ENCODE results near the gene PAN2. TPM values are rescaled to one million over a fixed set of nuclear protein-coding genes. Genes with fewer than 3 reads are reported as not detected.

Gene PAN2
- total RNA-seq, 1 experiment from 2014 or later, result 53.5 TPM

- intact Hi-C loops (cut with micrococcal nuclease; ENCODE audit: unreplicated experiment), result no loop called here
- no peak overlapping the region for H3K27ac Mint-ChIP-seq (ENCODE audit: unreplicated experiment)
- no peak overlapping the region for H3K4me3 Mint-ChIP-seq (ENCODE audit: low read depth, unreplicated experiment)
- H3K36me3 Mint-ChIP-seq (ENCODE audit: insufficient read depth, unreplicated experiment), result peaks cover 79% of the 10 kb centered on the region
- H3K4me1 Mint-ChIP-seq (ENCODE audit: low read depth, unreplicated experiment), result no peaks in the 10 kb centered on the region
- CTCF ChIA-PET, result interaction anchor here (0.6 kb wide), 1 partner anchor 13 kb away, joined by 4 read pairs; no protein-coding TSS in a partner anchor
- no peak for TF ChIP-seq CTCF (IDR thresholded peaks at IDR 0.05; ENCODE audit: unreplicated experiment)
- no peak for DNase-seq
- H3K9me3 Mint-ChIP-seq (ENCODE audit: low read depth, unreplicated experiment), result no peaks in the 10 kb centered on the region
- H3K27me3 Mint-ChIP-seq (ENCODE audit: unreplicated experiment), result no peaks in the 10 kb centered on the region
- BruUV-seq (replicated peaks), result no TSS peak
These were observed 25.1 kb downstream of the PAN2 start for GRCh38 chr12:56308714-56309113.

- H3K4me1 Mint-ChIP-seq (ENCODE audit: low read depth, unreplicated experiment), result peaks cover 1% of the 10 kb centered on the region
- intact Hi-C loops (cut with micrococcal nuclease; ENCODE audit: unreplicated experiment), result no loop called here
- no peak for TF ChIP-seq CTCF (IDR thresholded peaks at IDR 0.05; ENCODE audit: unreplicated experiment)
- no peak overlapping the region for H3K4me3 Mint-ChIP-seq (ENCODE audit: low read depth, unreplicated experiment)
- H3K36me3 Mint-ChIP-seq (ENCODE audit: insufficient read depth, unreplicated experiment), result peaks cover 71% of the 10 kb centered on the region
- no peaks in the 10 kb centered on the region for H3K9me3 Mint-ChIP-seq (ENCODE audit: low read depth, unreplicated experiment)
- CTCF ChIA-PET, result no interaction called here
- DNase-seq, result no peak
- H3K27me3 Mint-ChIP-seq (ENCODE audit: unreplicated experiment), result no peaks in the 10 kb centered on the region
- no TSS peak for BruUV-seq (replicated peaks)
- H3K27ac Mint-ChIP-seq (ENCODE audit: unreplicated experiment), result no peak overlapping the region
These were observed 26.4 kb downstream of the PAN2 start for GRCh38 chr12:56307221-56307965.

DNA sequence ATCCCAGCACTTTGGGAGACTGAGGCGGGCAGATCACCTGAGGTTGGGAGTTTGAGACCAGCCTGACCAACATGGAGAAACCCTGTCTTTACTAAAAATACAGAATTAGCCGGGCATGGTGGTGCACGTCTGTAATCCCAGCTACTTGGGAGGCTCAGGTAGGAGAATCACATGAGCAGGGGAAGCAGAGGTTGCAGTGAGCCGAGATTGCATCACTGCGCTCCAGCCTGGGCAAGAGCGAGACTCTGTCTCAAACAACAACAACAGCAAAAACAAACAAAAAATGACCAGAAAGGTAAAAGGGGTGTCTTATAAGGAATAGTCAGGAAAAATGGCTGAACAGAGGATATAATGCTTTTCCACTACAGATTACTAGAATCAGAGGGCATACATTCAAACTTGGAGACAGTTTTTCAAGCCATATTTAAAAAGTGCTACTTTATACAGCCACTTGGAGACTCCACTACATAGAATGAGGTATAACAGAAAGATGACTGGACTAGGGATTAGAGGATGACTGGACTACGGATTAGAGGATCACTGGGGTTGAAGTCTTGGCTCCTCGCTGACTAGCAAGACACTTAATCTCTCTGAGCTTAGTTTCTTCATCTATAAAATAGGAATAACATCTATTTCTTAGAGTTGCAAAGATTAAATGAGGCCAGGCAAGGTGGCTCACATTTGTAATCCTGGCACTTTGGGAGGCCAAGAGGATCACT, 28.8 kb downstream of the PAN2 start:
- peaks cover 19% of the 10 kb centered on the region for H3K4me1 Mint-ChIP-seq (ENCODE audit: low read depth, unreplicated experiment)
- H3K36me3 Mint-ChIP-seq (ENCODE audit: insufficient read depth, unreplicated experiment), result peaks cover 64% of the 10 kb centered on the region
- no peak for TF ChIP-seq CTCF (IDR thresholded peaks at IDR 0.05; ENCODE audit: unreplicated experiment)
- no TSS peak for BruUV-seq (replicated peaks)
- CTCF ChIA-PET, result interaction anchor here (0.8 kb wide), 1 partner anchor 11 kb away, joined by 4 read pairs; the partner anchor contains the start of gene CNPY2
- H3K9me3 Mint-ChIP-seq (ENCODE audit: low read depth, unreplicated experiment), result no peaks in the 10 kb centered on the region
- H3K27ac Mint-ChIP-seq (ENCODE audit: unreplicated experiment), result no peak overlapping the region
- no peaks in the 10 kb centered on the region for H3K27me3 Mint-ChIP-seq (ENCODE audit: unreplicated experiment)
- DNase-seq, result no peak
- intact Hi-C loops (cut with micrococcal nuclease; ENCODE audit: unreplicated experiment), result no loop called here
- H3K4me3 Mint-ChIP-seq (ENCODE audit: low read depth, unreplicated experiment), result no peak overlapping the region

GRCh38 chr12:56304276-56304675, 29.5 kb downstream of the PAN2 start:
- TF ChIP-seq CTCF (IDR thresholded peaks at IDR 0.05; ENCODE audit: unreplicated experiment), result no peak
- intact Hi-C loops (cut with micrococcal nuclease; ENCODE audit: unreplicated experiment), result no loop called here
- Mint-ChIP-seq H3K27me3 (ENCODE audit: unreplicated experiment) (no peaks in the 10 kb centered on the region), H3K36me3 (ENCODE audit: insufficient read depth, unreplicated experiment) (peaks cover 64% of the 10 kb centered on the region), H3K9me3 (ENCODE audit: low read depth, unreplicated experiment) (no peaks in the 10 kb centered on the region), H3K27ac (ENCODE audit: unreplicated experiment) (no peak overlapping the region), H3K4me1 (ENCODE audit: low read depth, unreplicated experiment) (peaks cover 19% of the 10 kb centered on the region), H3K4me3 (ENCODE audit: low read depth, unreplicated experiment) (no peak overlapping the region)
- no peak for DNase-seq
- no TSS peak for BruUV-seq (replicated peaks)
- CTCF ChIA-PET, result interaction anchor here (0.8 kb wide), 1 partner anchor 12 kb away, joined by 4 read pairs; the partner anchor contains the start of gene CNPY2
